Stimulated activated CD4-positive, alpha-beta T cell treated with anti-CD3 and anti-CD28 coated beads, Interleukin-2, amount 100 ng/mL, for 48 hours (primary cell): ENCODE data around the gene SHB.

Experiments used
- DNase-seq, 2 donors: peaks; one replicate each; pipeline ENCODE4 v3.0.0-alpha.2; 2020

Gene SHB, protein sequence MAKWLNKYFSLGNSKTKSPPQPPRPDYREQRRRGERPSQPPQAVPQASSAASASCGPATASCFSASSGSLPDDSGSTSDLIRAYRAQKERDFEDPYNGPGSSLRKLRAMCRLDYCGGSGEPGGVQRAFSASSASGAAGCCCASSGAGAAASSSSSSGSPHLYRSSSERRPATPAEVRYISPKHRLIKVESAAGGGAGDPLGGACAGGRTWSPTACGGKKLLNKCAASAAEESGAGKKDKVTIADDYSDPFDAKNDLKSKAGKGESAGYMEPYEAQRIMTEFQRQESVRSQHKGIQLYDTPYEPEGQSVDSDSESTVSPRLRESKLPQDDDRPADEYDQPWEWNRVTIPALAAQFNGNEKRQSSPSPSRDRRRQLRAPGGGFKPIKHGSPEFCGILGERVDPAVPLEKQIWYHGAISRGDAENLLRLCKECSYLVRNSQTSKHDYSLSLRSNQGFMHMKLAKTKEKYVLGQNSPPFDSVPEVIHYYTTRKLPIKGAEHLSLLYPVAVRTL

DNA sequence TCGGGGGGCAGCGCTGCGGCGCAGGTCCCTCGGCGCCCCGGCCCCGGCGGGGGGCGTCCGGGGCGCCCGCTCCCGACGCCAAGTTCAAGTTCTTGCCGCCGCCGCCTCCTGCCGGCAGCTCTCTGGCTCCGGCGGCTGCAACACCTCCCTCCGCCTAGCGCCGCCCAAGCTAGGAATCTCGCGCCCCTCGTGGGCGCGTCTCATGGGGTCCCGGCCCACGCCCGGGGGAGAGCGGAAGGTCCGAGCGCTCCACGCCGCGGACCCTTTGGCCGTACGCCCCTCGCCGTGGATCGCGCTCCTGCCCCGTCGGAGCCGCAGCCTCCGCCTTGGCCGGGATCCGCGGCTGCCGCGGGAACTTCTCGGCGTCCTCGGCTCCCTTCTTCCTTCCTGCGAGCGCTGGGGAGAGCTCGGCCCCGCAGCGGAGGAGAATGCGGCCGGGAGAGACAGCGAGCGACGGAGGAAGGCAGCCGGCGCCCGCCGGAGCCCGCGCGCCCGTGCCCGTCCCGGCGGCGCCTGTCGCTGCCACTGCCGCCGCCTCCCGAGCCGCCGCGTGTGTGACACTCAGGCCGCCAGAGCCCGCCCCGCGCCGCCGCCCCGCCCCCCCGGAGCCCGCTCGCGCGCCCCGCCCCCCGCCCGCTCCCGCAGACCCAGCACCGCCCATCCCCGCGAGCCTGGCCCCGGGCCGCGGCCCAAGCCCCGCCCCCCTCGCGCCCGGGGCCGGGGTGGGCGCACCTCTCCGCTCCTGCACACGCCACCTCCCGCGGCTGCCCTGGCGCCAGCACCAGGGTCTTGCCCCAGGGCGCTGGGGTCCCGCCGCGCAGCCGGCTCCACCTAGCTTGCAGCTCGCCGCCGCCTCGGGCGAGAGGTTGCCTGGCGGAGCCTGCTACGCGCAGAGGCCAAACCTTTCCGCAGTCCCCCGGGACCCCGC lies at the start of gene SHB:
TSS of gene SHB (minus strand) at position 527 of the 928 bp plus-strand sequence. CDS start 582 bp downstream, outside the sequence.
- DNase-seq: peak; percentile 73 to 75

DNA sequence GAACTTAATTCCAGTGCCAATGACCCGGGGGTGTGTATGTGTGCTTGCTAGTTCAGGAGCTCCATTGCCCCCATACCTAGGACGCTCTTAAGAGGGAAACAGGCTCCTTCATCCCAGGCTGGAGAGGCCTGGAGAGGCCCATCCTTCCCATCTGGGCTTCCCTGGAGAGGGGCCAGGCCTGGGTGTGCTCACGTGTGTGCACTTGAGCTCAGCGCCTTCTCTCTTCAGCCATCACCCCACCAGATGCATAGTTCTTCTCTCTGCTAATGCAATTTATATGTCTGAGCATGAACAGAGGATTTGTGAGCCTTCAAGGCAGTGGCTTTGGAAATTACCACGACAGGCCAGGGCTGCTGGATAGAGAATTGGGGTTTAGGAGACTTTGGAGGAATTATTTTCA lies 48.6 kb upstream of the SHB start:
- no peak for DNase-seq

DNA sequence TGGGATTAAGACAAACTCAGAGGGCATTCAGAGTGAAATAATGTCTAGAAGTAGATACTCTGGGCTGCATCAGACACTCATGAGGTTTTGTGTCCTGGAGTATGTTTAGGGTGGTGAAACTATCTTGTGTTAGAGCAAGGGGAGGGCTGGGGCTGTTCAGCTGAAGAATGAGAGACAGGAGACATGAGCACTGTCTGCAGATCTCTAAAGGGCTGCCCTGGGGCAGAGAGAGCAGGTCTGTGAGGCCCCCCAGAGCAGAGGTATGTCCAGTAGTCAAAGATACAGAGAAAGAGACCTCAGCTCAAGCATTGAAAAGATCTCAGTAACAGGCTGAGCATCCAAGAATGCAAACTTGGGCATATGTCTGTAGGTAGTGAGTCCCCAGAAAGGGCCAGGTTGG lies 45.9 kb upstream of the SHB start:
- DNase-seq: no peak

DNA sequence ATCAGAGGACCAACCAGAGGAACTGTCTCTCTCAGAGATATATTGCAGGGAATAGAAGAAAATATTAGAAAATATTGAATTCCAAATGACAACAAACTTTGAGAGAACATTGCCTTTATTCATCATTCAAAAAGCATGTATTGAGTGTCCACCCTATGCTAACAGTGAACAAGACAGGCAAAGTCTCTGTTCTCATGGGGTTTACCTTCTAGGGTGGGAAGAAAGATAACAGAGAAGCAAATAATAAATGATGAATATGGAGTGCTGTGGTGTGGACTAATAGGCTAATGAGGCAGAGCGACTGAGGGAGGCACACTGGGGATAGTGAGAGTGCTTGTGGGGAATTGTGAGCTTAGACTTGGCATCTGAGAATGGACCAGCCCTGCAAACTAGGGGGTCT lies 43.4 kb upstream of the SHB start:
- DNase-seq: no peak

DNA sequence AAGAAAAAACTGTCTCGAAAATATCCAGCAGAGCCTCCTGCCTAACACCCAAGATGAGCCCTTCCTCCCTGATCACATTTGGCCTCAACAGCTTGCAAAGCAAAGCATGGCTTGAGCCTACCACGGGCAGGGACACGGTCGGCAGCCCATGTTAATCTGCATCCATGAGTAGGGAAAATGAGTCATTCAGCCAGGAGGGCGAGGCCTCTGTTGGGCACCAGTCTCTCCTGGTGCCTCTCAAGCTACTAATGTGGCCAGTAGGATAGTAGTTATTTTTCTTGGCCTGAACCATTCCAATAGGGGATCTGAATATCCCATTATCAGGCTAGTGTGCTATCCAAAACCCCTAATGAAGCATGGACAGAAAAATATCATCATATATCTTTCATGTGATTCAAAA lies 43.0 kb upstream of the SHB start:
- no peak for DNase-seq

DNA sequence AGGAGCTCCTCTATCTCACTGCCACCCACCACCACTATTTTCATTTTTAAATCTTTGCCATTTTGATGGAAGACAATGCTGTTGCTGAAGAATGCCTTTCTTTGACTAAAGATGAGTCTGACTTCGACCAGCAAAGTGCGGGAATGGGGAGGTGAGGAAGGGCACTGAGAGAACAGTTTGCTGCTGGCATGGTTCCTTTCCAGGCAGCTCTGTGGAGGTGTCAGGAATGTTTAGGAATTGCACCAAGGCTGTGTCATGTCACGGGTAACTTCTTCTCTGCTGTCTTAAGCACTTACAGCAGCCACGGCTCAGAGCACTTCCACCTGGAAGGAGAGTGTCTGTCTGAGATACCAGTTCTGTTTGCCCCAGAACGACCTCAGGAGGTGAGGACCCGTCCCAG lies 41.4 kb upstream of the SHB start:
- DNase-seq: no peak

DNA sequence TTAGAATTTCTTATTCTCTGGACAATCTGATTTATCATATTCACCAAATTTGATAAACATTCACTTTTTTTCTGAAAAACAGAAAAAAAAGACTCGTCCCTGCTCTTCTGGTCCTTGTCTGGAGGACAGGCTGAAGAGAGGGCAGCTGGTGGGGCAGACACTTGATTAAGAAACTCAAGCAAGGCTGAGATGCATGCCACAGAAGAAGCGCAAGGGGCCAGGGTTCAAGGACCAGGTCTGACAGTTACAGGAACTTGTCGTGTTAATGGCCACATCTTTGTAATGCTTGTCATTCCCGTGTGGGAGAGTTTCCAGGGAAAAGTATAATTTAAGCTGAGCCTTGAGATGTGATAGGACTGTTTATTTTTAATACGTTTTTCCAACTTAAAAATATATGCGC lies 40.6 kb upstream of the SHB start:
- DNase-seq: no peak

DNA sequence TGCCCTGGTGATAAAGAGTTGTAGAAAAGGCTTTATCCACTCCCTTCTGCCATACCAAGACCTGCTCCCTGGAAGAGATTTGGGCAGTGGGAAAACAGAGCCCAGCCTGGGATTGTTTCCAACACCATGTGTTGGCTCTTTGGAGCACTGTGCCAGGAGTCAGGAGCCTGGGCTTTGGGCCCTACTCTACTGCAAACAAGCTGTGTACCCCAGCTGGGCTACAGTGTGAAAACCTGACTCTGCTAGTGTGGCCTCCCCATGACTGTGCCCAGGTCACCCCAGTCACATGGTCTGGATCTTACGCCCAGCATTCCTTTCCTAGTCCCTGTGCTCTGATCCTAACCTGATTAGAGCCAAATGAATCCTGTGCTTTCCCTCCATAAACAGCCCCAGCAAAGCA lies 39.3 kb upstream of the SHB start:
- no peak for DNase-seq

DNA sequence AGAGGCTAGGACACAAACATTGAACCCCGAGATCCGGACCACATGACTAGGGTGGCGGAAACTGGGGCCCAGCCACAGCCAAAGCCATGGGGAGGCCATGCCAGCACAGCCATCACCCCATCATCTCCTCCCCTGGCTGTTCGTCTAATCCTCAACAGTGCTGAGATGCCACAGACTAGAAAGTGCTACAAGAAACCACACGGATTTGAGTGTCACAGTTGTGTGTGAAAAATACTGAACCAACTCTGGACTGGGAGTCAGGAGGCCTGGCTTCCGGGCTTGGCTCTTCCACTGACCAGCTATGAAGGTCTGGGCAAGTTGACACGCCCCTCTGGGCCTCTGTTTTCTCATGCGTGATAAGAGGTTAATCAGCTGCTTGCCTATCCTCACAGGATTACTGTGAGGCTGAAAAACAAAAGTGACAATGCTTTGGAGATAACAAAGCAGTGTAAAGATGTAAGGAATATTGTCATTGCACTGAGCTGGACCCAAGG lies 38.8 kb upstream of the SHB start:
- no peak for DNase-seq

DNA sequence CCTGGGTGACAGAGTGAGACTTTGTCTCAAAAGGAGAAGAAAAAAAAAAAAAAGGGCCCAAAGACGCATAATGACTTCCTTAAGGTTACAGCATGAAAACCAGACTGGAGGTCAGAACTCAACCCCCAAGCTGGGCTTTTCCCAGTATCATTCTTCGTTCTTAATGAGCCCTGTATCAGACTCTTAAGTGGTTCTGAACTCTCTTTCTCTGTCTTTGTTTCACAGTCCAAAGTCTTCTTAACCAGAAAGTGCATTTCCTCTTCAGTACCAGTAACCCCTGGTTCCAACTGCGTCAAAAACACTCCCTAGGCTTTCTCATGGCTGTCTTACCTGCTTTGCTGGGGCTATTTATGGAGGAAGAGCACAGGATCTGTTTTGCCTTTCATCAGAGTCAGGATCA lies 38.4 kb upstream of the SHB start:
- DNase-seq: no peak

DNA sequence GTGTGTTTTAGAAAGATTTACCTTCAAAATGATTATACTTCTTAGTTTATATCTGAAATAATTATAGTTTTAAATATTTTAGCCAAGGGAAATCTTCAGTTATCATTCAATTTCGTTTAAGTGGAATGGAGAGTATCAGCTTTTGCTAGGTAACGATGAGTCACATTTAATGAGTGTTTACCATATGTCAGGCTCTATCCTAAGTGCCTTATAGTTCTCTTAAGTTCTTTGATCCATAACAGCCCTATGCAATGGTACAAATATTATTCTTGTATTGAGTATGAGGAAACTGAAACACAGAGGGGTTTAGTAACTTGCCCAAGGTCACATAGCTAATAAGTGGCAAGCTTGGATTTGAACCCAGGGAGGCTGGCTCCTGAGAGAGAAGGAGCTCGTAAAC lies 37.5 kb upstream of the SHB start:
- DNase-seq: no peak

DNA sequence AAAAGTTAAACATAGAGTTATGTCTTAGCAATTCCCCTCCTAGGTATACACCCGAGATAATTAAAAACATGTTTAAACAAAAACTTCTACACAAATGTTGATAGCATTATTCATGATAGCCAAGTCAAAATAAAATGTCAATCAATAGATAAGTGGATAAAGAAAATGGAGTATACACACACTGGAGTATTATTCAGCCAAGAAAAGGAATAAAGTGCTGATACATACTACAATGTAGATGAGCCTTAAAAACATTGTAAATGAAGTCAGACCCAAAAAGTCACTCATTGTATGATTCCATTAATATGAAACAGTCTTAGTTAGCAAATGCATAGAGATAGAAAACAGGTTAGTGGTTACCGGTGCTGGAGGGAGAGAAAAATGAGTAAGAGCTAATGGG lies 34.3 kb upstream of the SHB start:
- DNase-seq: no peak

DNA sequence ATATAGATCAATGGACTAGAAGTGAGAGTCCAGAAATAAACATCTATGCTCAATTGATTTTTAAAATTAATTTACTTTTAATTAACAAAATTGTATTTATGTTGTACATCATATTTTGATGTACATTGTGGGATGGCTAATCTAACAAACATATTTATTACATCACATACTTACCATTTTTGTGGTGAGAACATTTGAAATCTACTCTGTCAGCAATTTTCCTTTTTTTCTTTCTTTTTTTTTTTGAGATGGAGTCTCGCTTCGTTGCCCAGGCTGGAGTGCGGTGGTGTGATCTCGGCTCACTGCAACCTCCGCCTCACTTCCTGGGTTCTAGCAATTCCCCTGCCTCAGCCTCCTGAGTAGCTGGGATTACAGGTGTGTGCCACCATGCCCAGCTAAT lies 32.4 kb upstream of the SHB start:
- no peak for DNase-seq

DNA sequence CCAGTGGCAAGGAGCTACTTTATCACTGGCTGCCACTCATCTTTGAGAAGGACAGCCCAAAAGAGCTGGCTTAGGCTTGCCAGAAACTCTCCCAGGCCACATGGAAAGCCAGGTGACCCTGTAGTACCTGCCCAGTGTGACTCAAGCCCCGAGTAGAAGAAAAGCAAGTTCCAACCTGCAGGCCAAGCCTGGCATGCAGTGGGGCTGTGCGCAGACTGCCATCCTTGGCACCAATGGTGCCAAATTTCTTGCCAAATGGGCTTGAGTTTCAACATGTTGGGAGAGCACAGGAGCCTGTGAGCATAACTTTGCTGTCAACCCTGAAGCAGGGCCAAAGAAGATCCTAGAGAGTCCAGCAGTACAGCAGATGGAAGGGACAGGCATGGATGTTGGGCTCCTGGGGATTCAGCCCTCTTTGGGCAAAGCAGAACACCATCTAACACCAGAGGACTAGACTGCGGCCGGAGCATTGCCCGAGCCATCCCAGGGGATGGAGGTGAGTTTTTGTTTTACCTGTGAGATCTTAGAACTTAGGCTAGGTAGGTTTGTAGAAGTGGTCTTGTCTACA lies 27.3 kb upstream of the SHB start:
- DNase-seq: no peak

DNA sequence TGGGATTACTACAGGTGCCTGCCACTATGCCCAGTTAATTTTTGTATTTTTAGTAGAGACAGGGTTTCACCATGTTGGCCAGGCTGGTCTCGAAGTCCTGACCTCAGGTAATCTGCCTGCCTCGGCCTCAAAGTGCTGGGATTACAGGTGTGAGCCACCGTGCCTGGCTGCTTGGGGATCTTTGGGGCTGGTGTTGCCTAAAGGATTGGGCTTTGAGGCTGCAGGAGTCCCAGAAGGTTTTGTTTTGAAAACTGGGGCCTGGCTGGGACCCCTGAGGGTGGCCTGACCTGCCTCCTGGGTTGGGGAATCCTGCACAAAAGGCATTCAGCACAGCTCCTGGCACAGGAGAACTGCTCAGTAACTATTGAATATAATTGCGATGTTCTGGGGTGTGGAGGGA lies 25.1 kb upstream of the SHB start:
- DNase-seq: no peak

DNA sequence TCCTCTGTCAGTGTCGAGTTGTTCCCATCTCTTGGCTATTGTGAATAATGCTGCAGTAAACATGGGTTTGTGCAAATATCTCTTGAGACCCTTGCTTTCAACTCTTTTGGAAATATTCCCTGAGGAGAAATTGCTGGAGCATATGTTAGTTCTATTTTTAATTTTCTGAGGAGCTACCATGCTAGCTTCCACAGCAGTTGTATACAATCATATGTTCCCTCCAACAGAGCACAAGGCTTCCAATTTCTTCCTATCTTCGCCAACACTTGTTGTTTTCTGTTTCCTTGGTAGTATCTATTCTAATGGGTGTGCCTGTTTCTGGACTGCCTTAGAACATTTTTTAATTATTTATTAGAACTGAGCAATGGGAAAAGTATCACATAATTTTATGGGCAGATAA lies 23.6 kb upstream of the SHB start:
- no peak for DNase-seq

DNA sequence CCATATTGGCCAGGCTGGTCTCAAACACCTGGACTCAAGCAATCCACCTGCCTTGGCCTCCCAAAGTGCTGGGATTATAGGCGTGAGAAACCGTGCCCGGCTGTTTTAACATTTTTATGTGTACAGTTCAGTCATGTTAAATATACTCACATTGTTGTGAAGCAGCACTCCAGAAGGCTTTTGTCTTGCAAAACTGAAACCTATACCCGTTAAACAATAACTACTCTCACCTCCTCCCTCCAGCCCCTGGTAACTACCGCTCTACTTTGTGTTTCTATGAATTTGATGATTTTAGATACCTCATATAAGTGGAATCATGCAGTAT lies 23.1 kb upstream of the SHB start:
- DNase-seq: no peak

DNA sequence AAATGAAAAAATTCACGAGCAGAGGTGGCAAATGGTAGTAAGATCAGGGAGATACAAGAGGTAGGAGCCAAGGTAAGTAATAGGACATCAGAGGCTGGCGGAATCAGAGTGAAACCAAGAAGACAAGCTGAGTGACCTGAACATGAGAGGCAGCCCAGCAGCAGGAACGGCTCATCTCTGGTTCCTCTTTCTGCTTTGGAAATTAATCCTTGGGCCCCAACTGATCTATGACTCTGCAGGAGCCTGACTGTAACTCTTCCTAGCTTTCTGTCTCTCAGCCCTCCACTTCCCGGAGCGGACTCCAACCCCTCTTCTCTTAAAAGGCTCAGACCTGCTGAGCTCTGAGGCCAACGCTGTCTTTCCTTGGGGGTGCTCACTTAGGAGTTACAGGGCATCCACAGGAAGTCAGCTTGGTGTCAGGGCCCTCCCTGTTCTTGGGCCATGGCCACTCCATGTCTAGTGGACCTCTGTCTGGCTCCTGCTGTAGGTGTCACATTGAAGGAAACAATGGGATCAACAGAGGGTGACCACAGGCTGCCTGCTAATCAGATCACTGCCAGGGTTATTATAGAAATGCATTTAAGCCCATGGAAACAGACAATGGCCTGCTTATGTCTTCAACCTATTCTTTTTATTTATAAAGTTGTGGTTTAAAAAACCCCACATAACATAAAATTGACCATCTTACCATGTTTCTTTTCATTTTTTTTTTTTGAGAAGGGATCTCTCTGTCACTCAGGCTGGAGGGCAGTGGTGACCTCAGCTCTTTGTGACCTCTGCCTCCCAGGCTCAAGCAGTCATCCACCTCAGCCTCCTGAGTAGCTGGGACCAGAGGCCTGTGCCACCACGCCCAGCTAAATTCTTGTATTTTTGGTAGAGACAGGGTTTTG lies 22.5 kb upstream of the SHB start:
- no peak for DNase-seq

DNA sequence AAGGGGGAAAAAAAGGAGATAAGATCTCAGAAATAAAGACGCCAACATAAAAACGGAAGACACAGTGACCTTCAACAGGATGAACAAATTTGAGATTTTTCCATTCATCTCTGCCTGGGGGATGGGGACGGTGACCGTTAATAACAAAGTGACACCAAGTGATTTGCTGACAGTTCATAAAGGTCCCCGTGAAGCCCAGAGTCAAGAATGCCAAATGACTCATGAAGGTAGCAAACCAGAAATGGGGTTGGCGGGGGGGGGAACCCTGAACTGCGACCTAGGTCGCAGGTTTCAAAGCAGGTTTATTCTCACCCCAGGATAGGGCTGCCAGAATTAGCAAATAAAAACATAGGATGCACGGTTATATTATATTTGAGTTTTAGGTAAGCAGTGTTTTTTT lies 21.1 kb upstream of the SHB start:
- no peak for DNase-seq

DNA sequence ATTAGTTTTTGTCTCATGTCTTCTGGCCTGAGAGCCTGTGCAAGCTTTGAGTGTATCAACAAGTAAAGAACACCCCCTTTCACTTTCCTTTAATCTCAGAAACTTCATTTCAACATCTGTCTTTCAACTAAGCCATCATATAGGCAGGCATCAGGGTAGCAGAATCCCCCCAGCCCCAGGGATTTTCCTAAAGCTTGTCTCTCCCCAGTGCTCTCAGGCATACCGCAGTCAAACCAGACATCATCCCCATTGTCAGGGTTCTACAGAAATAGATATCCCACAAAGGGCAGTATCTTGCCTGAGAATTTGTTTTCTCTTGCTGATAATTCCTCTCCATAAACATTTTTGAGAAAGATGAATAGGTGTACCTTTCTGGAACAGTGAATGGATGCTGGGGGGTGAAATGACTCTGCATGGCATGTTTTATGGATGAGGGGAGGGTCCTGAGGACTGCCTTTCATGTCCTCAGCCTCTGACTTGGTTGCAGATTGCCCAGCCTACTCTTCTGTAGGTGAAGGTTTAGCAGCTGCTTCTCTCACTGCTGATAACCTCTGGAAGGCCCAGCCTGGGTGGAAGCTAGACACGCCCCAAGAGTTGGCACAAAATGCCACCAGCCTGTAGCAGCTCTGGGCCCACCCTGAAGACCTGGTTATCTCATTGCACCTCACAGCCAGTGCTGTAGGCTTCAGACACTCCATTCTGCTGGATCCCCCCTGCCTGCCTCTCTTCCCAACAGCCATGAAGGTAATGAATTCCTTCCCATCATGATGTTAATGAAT lies 20.5 kb upstream of the SHB start:
- DNase-seq: no peak
